ENCODE data around the gene TRIM65.

DNA sequence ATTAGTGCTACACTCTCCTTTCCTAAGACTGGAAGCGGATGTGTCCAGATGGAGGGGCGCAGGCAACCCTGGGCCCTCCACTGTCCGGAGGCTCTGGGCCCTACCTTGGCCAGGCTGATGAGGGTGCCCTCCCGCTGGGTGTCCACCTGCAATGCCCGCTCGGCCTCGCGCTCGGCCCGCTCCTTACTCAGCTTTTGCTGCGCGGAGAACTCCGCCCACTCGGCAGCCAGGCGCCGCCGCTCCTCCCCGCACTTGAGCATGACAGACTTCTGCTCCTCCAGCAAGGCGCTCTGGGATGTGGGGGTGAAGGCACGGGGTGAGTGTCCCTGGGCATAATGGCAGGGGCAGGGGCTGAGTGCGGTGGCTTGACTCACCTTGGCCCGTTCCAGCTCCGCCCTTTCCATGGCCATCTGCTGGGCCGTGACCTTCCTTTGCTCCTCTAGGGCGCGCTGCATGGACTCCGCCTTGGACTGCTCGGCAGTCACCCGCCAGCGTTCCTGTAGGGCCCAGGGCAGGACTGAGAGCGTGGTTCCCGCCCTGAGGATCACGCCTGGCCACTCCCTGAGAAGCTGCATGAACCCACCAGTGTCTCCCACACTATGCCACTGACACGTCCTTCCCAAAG, 18.0 kb upstream of the TRIM65 start:
- TF ChIP-seq, protein P1, sequence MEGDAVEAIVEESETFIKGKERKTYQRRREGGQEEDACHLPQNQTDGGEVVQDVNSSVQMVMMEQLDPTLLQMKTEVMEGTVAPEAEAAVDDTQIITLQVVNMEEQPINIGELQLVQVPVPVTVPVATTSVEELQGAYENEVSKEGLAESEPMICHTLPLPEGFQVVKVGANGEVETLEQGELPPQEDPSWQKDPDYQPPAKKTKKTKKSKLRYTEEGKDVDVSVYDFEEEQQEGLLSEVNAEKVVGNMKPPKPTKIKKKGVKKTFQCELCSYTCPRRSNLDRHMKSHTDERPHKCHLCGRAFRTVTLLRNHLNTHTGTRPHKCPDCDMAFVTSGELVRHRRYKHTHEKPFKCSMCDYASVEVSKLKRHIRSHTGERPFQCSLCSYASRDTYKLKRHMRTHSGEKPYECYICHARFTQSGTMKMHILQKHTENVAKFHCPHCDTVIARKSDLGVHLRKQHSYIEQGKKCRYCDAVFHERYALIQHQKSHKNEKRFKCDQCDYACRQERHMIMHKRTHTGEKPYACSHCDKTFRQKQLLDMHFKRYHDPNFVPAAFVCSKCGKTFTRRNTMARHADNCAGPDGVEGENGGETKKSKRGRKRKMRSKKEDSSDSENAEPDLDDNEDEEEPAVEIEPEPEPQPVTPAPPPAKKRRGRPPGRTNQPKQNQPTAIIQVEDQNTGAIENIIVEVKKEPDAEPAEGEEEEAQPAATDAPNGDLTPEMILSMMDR (IDR thresholded peaks at IDR 0.05 in 4 of 5, conservative IDR thresholded peaks at IDR 0.05 in 1 of 5) = no peak
- no peak for TF ChIP-seq POLR2A (IDR thresholded peaks at IDR 0.05)
